HTR-8/SVneo (cell line): ENCODE results near the gene TSFM.
A peak's percentile ranks its signal among the peaks of the same experiment; 100 is the strongest.

ENCODE experiments used
- DNase-seq: peaks from one replicate; pipeline ENCODE4 v3.0.0; 2011; ENCODE audit warnings: low spot score, mixed read lengths; ENCODE audit not compliant: insufficient read length
- FAIRE-seq: peaks from 2 replicates; lab custom pipeline; 2011; peaks lifted over from hg19 to GRCh38; lab: Jason Lieb, UNC

The TSFM gene

DNA sequence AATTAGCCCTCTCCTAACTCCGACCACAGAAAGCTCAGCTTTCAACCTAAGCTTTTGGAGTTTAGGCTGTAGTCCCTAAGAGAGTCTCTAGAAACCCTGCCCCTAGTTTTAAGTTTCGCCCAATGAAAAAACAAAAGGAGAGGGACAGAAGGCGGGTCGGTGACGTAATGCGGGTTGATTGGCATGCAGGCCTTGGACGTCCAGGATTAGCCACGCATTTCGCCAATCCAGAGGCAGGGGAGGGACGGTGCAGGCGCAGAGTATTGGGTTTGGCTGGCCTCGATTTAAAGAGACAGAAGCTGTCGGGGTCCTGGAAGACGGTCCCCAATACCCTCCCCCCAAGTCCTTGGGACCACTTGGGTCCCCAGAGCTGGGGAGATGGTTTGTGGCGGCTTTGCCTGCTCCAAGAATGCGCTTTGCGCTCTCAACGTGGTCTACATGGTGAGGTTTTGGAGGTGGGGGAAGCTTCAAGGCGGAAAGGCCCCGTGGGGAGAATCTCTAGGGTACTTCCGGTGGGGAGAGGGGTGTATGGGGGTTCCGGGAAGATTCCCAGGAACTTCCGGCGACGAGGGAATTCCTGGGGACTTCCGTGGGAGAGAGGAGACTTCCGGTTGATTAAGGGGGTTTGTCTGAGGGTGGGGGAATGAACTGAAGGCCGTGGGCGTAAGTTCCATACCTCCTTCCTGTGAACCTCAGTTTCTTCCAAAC, 37.7 kb upstream of the TSFM start, which contains the start of gene TSPAN31:
TSS of gene TSPAN31 (plus strand) at position 263 of the 708 bp plus-strand sequence. CDS start at position 379, 116 bp downstream.
- FAIRE-seq (peak; percentile 81), DNase-seq (peak; percentile 92)

DNA sequence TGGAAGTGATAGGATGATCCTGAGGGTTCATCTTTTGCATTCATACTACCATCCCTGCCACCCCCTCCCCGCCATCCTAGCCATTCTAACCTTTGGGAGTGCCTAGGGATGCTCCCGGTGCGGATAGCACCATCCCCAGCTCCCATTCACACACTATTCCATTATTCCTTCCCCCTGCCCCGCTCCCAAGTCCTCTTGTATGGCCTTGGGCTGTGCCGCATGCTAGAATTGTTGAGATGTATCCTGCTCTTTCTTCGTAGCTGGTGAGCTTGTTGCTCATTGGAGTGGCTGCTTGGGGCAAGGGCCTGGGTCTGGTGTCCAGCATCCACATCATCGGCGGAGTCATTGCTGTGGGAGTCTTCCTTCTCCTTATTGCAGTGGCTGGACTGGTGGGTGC, 37.1 kb upstream of the TSFM start:
- DNase-seq (no peak), FAIRE-seq (no peak)

DNA sequence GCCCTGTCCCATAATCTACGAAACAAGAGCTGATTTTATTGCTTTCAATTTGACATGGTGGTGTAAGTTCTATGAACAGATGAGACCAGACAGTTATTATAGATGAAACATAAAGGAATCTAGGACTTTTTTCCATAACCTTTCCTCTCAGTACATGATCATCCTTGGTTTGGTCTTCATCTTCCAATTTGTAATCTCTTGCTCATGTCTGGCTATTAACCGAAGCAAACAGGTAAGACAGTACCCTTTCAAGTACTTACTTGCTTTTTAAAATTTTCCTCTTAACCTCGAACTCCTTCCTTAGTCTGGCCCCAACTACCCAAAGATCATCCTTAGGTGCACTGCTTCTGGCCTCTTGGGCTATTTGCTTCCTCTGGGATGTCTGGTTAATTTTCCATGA, 36.6 kb upstream of the TSFM start:
- FAIRE-seq (no peak), DNase-seq (no peak)

DNA sequence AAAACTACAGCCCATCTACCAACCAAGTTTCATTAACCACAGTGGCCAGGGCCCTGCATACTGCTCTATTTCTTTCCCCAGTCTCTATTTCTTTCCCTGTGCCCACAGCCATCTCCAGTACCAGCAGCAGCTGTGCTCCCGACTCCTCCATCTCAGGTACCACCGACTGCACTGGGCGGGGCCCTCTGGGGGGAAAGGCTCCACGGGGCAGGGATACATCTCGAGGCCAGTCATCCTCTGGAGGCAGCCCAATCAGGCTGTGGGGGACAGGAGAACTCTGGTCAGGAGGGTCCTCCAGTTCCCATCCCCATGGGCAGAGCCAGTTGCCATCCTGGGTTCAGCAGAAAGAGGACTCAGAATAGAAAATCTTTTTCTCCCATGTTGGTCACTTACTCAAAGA, 33.5 kb upstream of the TSFM start:
- FAIRE-seq (no peak), DNase-seq (no peak)

DNA sequence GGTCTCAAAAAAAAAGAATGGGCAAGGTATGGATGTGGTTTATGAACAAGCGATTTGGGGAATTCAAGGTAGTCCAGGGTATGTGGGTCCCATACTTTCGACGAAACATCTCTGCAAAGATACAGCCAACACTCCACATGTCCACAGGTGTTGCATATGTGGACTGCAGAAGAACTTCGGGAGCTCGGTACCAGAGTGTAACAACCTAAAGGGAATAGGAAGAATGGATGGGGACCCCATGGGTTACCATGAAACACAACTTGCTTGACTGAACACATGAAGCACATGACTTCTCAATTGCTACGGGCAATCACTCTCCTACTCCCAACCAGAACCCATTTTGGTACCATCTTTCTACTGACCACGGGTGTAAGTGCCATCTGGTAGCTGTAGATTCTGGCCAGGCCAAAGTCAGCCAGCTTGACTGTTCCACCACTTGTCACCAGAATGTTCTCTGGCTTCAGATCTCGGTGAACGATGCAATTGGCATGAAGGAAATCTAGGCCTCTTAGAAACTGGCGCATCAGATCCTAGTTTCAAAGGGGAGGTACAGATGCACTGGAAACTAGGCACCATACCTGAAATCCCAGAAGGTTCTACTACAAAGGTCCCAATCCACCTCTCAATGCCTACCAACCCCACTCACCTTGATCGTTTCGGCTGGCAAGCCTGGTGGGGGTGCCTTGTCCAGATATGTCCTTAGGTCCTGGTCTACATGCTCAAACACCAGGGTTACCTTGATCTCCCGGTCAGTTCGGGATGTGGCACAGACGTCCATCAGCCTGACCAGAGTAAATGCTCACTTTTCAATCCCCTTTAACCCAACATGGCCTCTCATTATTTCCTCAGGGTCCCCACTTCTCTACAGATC, 31.8 kb upstream of the TSFM start:
- FAIRE-seq, result no peak

DNA sequence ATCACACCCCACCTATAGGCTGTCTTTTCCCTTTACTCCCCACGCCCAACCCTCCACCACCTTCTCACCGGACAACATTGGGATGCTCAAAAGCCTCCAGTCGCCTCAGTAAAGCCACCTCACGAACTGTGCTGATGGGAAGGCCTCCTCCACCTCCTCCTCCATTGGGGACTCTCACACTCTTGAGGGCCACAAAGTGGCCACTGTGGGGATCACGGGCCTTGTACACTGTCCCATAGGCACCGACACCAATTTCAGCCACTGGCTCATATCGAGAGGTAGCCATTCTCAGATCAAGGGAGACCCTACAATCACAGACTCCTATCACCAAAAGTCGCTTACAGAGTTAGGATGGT, 31.2 kb upstream of the TSFM start:
- no peak for DNase-seq

More for the DNA sequence above, 31.8 kb upstream of the TSFM start:
- no peak for DNase-seq

DNA sequence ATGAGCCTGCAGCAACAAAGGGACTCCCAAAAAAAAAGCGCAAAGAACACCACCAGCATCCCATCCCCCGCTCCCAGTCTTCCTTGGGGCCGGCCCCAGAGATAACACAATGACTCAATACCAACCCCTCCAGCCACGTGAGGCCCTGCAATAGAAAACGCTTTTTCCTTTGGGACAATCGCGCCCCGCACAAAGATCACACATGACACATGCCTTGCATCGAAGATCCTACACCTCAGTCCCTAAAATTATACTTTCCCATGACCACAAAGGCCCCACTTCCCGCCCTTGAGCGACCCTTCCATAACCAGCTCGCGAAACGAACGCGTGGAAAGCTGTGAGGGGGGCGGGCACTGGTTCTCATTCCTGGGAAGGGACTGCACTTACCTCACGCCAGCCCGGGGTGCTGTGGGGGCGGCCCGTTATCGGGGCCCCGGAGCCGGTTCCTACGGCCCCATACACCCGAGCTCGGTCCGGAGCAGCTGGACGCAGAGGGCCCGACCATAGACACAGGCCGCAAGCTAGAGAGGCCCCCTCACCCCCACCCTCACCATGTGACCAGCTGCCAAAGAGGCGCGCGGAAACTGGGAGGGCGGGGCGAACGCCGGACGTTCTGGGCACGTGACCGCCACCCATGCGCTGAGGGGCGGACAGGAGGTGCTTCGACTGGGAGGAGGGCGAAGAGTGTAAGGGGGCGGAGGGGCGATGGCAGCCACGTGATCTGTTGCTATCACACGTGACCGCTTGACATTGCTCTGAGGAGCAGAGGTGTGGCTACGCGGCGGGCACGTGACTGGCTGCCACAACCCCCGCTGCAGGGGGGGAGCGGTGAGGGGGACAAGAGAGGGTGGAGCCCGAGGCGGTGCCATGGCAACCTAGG, 30.6 kb upstream of the TSFM start, which contains the start of gene CDK4:
TSS of gene CDK4 (minus strand) at position 523 of the 880 bp plus-strand sequence. CDS start 593 bp downstream, outside the sequence.
- peak; percentile 99 for FAIRE-seq
- peak; percentile 95 for DNase-seq

More for the DNA sequence above, 31.2 kb upstream of the TSFM start:
- no peak for FAIRE-seq

DNA sequence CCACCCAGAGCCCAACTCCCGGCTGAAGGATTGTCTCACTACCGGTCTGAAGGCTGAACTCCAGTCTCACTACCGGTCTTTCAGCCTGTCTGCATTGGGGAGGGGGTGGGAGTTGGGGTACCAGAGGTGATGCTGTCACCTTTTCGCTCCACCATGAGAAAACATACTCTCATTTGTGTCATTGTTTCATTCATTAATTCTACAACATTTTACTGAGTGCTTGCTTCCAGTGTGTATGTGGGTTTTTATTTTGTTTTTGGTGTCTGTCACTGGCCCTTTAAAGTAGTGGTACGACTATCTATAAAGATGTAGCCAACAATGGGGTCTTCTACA, 30.0 kb upstream of the TSFM start:
- FAIRE-seq, result no peak
- no peak for DNase-seq

DNA sequence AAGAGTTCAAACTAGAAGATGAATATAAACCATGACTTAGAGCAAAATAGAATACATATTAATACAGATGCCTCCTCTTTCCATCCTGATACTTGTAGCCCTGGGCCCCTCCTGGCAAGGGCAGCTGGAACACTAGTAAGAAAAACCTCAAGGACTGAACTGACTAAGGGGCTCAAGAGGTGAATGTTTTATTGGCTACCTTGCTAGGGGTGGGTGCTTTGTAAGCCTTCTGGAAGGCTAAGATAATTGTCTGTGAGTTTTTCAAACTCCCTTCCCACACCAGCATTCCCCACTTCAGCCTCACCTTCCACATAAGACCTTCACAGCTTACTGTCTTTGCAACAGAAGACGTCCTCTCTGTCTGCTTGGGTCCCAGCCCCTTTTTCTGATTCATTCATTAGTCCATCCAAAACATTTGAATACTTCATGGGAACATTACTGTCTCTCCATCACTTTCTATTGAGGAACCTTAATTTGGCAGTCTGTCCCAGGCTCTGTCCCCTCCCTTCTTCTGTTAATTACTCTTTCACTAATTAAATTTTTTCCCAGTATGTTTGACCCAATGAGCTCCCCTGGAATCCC, 28.7 kb upstream of the TSFM start:
- no peak for FAIRE-seq
- no peak for DNase-seq

DNA sequence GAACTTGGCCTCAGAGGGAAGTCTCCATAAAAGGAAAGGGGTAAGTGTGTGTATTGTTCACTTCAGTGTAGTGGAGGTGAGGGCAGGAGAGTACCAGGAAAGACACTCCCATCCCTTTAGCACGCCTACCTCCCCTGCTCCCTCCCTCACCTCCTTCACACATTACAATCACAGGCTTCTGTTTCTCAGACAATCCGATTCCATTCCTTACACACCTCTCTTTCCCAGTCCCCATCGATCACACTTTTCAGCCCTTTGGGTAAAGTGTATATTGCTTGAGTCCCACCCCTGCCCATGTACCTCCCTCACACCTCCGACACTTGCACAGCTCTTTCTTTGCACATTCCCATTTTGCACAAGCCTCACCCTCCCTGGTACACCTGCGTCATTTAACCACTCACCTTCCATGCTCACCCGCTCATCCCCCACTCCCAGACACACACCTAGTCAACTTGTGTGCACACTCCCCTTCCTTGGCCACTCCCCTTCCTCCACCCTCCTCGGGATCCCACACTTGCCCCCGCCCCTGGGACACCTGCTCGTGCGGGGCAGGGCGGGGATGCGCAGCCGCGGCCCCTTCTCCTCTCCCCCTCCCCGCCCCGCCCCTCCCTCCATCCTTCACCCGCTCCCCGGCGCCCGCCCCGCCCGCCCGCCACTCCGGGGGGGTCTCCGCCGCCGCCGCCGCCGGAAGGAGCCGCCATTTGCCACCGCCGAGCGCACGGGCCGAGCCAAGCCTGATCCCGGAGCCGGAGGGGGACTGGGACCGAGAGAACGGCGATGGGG, 28.0 kb upstream of the TSFM start, which contains the start of gene MARCHF9:
TSS of gene MARCHF9 (plus strand) at position 693 of the 783 bp plus-strand sequence. CDS start 426 bp downstream, outside the sequence.
- FAIRE-seq, result peak; percentile 82

DNA sequence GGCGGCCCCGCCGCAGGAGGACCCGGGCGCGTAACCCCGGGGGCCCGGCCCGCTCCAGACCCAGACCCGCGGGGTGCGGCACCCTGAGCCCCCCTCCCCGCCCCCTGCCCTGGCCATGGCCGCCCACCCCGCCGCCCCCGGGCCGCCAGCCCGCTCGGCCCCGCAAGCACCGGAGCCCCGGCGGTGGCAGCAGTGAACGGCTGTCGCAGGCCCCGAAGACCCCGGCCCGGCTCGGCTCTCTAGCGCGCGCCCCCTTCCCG, 27.5 kb upstream of the TSFM start:
- DNase-seq (no peak), FAIRE-seq (no peak)

More for the DNA sequence above, 28.0 kb upstream of the TSFM start, which contains the start of gene MARCHF9:
- DNase-seq, result no peak

DNA sequence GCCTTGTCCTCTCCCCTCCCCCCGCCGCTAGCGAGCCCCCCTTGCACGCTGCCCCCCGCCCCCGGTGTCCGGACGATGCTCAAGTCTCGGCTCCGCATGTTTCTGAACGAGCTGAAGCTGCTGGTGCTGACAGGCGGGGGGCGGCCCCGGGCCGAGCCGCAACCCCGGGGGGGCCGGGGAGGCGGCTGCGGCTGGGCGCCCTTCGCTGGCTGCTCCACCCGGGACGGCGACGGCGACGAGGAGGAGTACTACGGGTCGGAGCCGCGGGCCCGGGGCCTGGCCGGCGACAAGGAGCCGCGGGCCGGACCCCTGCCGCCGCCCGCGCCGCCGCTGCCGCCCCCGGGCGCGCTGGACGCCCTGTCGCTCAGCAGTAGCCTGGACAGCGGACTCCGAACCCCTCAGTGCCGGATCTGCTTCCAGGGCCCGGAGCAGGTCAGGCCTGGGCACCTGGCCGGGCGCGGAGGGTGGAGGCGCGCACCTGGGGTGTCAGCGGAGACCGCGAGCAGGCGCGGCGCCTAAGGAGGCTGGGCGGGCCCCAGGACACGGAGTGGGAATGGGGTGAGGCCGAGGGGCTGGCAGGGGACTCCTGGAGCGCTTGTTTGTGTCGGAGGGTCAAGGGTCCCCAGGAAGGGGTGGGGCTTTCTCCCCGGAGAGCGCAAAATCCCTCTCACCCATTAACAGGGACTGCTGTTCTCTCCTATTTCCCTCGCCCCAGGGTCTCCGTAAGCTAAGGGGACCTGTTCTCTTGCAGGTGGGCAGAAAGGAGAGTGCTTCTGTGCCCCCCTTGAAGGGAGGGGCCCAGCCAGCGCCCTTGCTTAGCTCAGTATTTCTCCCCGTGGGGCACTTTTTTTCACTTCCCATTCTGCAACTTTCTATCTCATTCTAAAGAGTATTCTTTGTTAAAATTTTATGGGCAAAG, 26.9 kb upstream of the TSFM start:
- FAIRE-seq, result no peak
- no peak for DNase-seq

DNA sequence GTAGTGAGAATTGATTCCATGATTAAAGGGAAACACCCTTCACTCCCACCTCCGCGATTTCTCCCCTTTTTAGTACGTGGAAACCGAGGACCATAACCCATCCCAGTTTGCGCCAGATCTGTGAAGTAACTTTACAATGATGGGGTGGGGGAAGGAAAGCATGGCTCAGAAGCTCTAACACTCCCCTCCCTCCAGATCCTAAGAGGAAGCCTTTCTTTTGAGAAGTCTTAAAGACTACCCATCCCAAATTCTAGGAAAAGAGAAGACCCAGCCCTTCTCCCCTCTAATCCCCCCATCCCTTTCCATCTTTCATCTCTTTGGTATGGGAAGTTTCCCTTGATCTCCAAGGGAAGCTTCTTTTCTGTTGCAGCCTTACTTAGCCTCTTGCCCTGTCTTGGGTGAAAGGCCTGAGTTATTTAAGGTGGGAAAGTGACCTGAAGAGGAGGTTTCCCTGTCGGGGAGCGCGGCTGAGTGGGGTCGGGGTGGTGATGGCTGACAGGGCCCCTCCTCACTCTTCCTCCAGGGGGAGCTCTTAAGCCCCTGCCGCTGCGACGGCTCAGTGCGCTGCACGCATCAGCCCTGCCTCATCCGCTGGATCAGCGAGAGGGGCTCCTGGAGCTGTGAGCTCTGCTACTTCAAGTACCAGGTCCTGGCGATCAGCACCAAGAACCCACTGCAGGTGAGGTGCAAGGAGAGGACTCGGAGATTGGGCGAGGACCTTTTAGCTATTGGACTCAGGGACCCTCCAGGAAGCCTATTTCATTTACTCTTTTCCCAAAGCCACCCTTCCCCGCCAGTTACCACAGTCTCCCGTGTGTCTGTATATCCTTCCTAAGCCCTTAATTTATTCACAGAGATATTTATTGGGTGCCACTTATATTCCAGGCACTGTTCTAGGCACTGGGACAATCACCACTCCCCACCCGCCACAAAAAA, 25.9 kb upstream of the TSFM start:
- no peak for DNase-seq

DNA sequence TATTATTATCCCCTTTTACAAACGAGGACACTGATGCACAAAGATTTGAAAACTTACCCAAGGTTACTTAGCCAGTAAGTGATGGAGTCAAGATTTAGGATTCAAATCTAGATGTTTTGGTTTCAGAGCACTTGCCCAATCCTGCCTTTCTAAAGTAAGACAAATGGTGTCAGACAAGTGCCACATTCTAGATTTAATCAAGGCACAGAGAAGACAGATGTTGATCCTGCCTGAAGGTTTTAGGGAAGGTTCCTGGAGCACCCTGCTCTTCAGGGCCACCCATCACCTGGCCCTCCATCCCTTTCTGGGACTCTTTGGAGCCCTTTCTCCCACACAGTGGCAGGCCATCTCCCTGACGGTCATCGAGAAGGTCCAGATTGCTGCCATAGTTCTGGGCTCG, 24.8 kb upstream of the TSFM start:
- no peak for FAIRE-seq
- no peak for DNase-seq

More for the DNA sequence above, 25.9 kb upstream of the TSFM start:
- FAIRE-seq, result no peak

DNA sequence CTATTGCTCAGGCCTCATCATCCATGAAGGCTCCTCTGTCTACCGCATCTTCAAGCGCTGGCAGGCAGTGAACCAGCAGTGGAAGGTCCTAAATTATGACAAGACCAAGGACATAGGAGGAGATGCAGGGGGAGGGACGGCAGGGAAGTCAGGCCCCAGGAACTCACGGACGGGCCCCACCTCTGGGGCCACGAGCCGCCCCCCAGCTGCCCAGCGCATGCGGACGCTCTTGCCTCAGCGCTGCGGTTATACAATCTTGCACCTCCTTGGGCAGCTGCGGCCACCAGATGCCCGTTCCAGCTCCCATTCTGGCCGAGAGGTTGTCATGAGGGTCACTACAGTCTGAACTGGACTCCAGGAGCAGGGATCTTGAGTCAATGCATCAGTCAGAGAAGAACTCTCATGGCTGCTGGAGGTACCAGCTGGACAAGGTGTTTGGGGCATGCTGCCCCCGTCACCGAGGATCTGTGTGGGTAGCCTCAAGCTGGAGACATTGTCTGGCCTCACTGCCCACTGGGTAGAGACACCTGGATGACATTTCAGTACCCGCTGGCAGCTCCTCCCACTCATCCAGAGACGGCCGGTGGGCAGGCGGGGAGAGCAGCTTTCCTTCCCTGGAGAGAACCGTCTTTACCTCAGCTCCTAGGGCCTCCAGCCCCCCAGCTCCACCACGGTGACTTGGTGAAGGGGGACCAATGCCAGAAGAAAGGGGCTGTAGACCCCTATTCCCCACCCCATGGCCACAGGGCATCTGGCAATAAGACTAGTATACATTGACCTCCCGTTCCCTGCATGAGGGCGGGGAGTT, 23.8 kb upstream of the TSFM start:
- FAIRE-seq (no peak), DNase-seq (no peak)

DNA sequence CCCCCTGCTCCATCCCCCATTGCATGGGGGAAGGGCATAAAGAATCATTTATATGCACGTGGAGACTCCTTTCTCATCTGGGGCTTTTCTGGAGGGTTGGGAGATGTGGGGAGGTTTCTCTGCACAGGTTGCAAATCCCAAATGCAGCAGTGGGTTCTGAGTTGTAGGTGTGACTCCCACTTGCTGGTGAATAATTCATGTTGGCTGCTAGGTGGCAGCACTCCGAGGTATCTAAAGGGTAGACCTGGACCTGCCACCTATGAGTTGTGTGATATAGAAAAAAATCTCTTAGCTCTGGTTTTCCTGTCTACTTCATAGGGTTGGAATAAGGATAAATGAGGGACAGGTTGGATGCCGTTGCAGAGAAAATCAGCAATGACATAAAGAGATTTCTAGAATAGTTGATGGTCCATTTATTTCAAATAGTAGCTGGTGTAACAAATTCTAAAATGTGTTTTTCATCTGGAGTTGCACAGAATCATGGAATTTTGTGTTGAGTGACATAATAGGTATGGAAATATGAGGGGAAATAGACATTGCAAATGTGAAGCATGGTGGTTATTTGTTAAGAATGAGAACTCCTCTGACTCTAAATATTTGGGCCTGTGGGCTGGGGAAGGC, 23.1 kb upstream of the TSFM start:
- DNase-seq (no peak), FAIRE-seq (peak; percentile 16)
